Spleen (tissue), 11 donors: ENCODE data around the gene UBXN11. TPM values are rescaled to one million over a fixed set of nuclear protein-coding genes. Genes with fewer than 3 reads are reported as not detected.

ENCODE experiments used
- DNase-seq: peaks from one replicate; pipeline ENCODE4 v3.0.0-alpha.2; 2020
- H3K27ac ChIP-seq, 8 donors: fragments of 200-600 bp; sonication (generic) in 7 of 8; 1 replicate in 4 of 8; 2 replicates in 4 of 8; pipeline versions ENCODE4 v1.5.0 to v1.8.0; 2016 to 2021; ENCODE audit warnings: inconsistent platforms in 4 of 8, mild to moderate bottlenecking in 4 of 8, moderate library complexity in 1 of 8
- H3K27me3 ChIP-seq, 7 donors: fragments of 200-600 bp; sonication (generic) in 6 of 7; replicated peaks in 1 of 7; 1 replicate in 4 of 7; 2 replicates in 3 of 7; pipeline versions ENCODE4 v1.5.0 to v1.8.0; 2016 to 2021; ENCODE audit warnings: inconsistent platforms in 3 of 7, mild to moderate bottlenecking in 1 of 7
- H3K36me3 ChIP-seq, 6 donors: fragments of 200-600 bp; sonication (generic) in 5 of 6; 1 replicate in 4 of 6; 2 replicates in 2 of 6; pipeline versions ENCODE4 v1.5.0 to v1.8.0; 2016 to 2021; ENCODE audit warnings: inconsistent platforms in 2 of 6
- H3K4me1 ChIP-seq, 6 donors: fragments of 200-600 bp; sonication (generic) in 5 of 6; 1 replicate in 3 of 6; 2 replicates in 3 of 6; pipeline versions ENCODE4 v1.5.0 to v1.8.0; 2016 to 2021; ENCODE audit warnings: inconsistent platforms in 3 of 6
- H3K4me3 ChIP-seq, 8 donors: fragments of 200-600 bp; sonication (generic) in 7 of 8; 1 replicate in 4 of 8; 2 replicates in 4 of 8; pipeline versions ENCODE4 v1.5.0 to v1.8.0; 2016 to 2021; ENCODE audit warnings: inconsistent platforms in 4 of 8, mild to moderate bottlenecking in 4 of 8, moderate library complexity in 2 of 8
- H3K9me3 ChIP-seq, 8 donors: fragments of 200-600 bp; sonication (generic) in 7 of 8; 1 replicate in 4 of 8; 2 replicates in 4 of 8; pipeline versions ENCODE4 v1.5.0 to v1.8.0; 2016 to 2021; ENCODE audit warnings: inconsistent platforms in 4 of 8
- POLR2A ChIP-seq, 3 donors: fragments of 450-650 bp; IDR thresholded peaks; one replicate each; pipeline ENCODE4 v1.5.1; 2017; ENCODE audit warnings: antibody characterized with exemption in 3 of 3, mild to moderate bottlenecking in 1 of 3
- POLR2AphosphoS5 ChIP-seq, 3 donors: sonication (generic); formaldehyde crosslinking; IDR thresholded peaks; one replicate each; pipeline ENCODE4 v1.5.1; 2017; ENCODE audit warnings: antibody characterized with exemption in 3 of 3
- WGBS, 5 donors: extraction: QIAGEN DNeasy Blood & Tissue Kit in 3 of 5; methylation state at CpG; one replicate each; pipeline versions ENCODE4 v1.1.5 to v1.1.7; 2013 to 2018; 5-methylcytosine and 5-hydroxymethylcytosine counted together
- intact Hi-C: fragments of 100-400 bp; cut with DNase I; formaldehyde crosslinking; loops from one replicate; pipeline ENCODE4 v1.15.0; 2023; ENCODE audit warnings: low total_unique reads
- polyA plus RNA-seq, 3 donors: library from polyadenylated mRNA; stranded (reverse); fragments of 200-250 nt; gene quantifications; one replicate each; pipeline ENCODE4 v1.2.1, GENCODE V29; 2013
- total RNA-seq, 7 donors: library from RNA; depleted of rRNA in 3 of 7; stranded (reverse); fragments of >200 nt in 3 of 7; fragmentation: NEBNext Ultra II Directional in 4 of 7; extraction: Animal tissue kit (Norgen Biotek cat#: 25700) in 4 of 7; gene quantifications; one replicate each; pipeline versions ENCODE4 v1.1.0 to v1.2.1, GENCODE V29; 2016 to 2021
- TF ChIP-seq, protein P1 (sequence below), 11 experiments: fragments of 200-600 bp in 7 of 11; fragments of 450-650 bp in 4 of 11; sonication (generic) in 4 of 11; IDR thresholded peaks in 8 of 11; conservative IDR thresholded peaks in 3 of 11; 1 replicate in 7 of 11; 2 replicates in 4 of 11; pipeline versions ENCODE4 v1.4.0 to v1.8.0; 2016 to 2021; ENCODE audit warnings: antibody characterized with exemption in 11 of 11, inconsistent platforms in 4 of 11, mild to moderate bottlenecking in 1 of 11
- donor health status: healthy with polysubstance abuse.
- donor health status: DM: no; HTN: no; CAD: no; lungs with moderate emphysema.
- donor health status: DM: no; HTN: no; CAD: no.
- donor health status: Bipolar disorder and iron deficiency.
- donor health status: healthy.
- donor health status: DM: no; HTN: no; CAD: no.
- donor health status: DM: yes; HTN: yes; CAD: no.

The UBXN11 gene
- total and polyA plus RNA-seq, 10 donors: 25.1 to 67.8 (median 49.2) TPM

DNA sequence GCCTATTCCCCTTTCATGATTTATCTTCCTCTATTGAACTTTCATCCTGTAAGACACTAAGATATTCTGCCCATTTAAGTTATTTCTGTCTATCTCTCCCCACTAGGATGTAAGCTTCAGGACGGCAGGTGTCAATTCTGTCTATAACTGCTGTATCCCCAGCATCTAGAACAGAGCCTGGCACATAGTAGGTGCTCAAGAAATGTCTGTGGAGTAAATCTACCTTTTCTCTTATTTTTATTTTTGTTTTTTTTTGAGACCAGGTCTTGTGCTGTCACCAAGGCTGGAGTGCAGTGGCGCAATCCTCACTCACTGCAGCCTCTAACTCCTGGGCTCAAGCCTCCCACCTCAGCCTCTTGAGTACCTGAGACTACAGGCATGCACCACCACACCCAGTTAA, 16.9 kb upstream of the UBXN11 start:
- Histone ChIP-seq H3K4me3 (no peak overlapping the region), H3K4me1 (peaks cover 18 to 52% (median 34%) of the 10 kb centered on the region in 6 donors), H3K9me3 (no peaks in the 10 kb centered on the region), H3K27ac (no peak overlapping the region), H3K27me3 (no peaks in the 10 kb centered on the region), H3K36me3 (peaks cover 0 to 67% (median 7%) of the 10 kb centered on the region in 6 donors)
- intact Hi-C loops: no loop called here
- TF ChIP-seq POLR2AphosphoS5 (IDR thresholded peaks at IDR 0.05) (no peak), POLR2A (IDR thresholded peaks at IDR 0.05) (no peak)
- TF ChIP-seq, protein P1, sequence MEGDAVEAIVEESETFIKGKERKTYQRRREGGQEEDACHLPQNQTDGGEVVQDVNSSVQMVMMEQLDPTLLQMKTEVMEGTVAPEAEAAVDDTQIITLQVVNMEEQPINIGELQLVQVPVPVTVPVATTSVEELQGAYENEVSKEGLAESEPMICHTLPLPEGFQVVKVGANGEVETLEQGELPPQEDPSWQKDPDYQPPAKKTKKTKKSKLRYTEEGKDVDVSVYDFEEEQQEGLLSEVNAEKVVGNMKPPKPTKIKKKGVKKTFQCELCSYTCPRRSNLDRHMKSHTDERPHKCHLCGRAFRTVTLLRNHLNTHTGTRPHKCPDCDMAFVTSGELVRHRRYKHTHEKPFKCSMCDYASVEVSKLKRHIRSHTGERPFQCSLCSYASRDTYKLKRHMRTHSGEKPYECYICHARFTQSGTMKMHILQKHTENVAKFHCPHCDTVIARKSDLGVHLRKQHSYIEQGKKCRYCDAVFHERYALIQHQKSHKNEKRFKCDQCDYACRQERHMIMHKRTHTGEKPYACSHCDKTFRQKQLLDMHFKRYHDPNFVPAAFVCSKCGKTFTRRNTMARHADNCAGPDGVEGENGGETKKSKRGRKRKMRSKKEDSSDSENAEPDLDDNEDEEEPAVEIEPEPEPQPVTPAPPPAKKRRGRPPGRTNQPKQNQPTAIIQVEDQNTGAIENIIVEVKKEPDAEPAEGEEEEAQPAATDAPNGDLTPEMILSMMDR (IDR thresholded peaks at IDR 0.05 in 8 of 11, conservative IDR thresholded peaks at IDR 0.05 in 3 of 11): no peak
- no peak for DNase-seq
- 83 to 97% (median 93%) methylated on average over 2 of the region's 2 CpGs for WGBS, 5 donors

DNA sequence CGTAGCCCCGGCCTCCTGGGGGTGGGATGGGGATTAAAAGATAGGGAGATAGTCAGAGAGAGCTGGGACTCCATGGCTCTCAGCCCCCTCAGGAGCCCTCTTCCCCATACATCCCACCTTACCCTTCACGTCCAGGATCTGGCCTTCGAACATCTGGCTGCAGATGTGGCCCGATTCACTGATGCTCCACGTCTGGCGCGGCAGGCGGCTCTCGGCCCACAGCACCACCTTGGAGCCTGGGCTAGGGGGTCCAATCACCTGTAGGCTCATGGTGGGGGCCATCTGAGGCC, 15.6 kb upstream of the UBXN11 start:
- DNase-seq: no peak
- Histone ChIP-seq H3K27me3 (no peaks in the 10 kb centered on the region), H3K4me1 (peaks cover 23 to 66% (median 46%) of the 10 kb centered on the region in 6 donors), H3K4me3 (peak overlapping the region in 1 of 8 donors; percentile 85), H3K36me3 (peaks cover 0 to 58% (median 7%) of the 10 kb centered on the region in 6 donors), H3K27ac (peak overlapping the region in 3 of 8 donors; percentile 87 to 92 (median 87)), H3K9me3 (no peaks in the 10 kb centered on the region)
- intact Hi-C loops: no loop called here
- TF ChIP-seq, protein P1 (IDR thresholded peaks at IDR 0.05 in 8 of 11, conservative IDR thresholded peaks at IDR 0.05 in 3 of 11): no peak
- TF ChIP-seq POLR2AphosphoS5 (IDR thresholded peaks at IDR 0.05): peak in 2 of 3 donors; percentile 16 to 70
- 70 to 86% (median 75%) methylated on average over 10 of the region's 10 CpGs for WGBS, 5 donors

DNA sequence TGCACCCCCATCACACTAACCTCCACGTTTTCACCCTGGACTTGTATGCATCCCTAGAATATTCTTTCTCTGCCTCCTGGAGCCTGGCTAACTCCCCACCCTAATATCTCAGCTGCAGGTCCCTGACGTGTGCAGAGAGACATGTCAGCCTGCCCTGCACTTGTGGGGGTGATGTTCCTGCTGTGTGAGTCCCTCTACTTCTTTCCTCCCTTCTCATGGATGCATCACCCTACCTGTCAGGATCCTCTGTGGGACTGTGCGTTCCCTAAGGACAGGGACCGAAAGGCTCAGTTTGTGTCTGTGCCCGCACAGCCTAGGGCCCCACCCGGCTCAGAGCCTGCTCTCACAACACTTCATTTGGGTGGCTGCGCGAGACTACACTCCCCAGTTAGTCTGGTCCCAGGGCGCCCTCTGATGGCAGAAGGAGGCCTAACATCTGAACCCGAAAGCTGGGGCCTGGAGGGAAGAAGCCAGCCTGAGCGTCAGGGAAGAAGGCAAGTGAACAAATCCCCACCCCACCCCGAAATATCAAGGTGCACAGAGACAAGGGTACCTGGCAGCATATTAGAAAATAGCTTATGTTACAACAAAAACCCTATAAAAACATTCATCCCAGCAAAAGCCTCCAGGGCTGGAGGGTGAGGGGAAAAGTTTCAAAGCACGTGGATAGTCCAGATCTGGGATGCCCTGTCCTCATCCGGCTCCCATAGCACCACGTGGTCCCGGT, 15.0 kb upstream of the UBXN11 start:
- DNase-seq: peak; percentile 98
- H3K27me3 ChIP-seq: no peaks in the 10 kb centered on the region
- peaks cover 0 to 58% (median 7%) of the 10 kb centered on the region in 6 donors for H3K36me3 ChIP-seq
- peak overlapping the region in 5 of 8 donors; percentile 4 to 85 (median 72) for H3K4me3 ChIP-seq
- H3K4me1 ChIP-seq: peaks cover 24 to 71% (median 51%) of the 10 kb centered on the region in 6 donors
- intact Hi-C loops: loop anchor here (2.0 kb wide), 1 partner anchor 37 kb away; no protein-coding TSS in a partner anchor
- no peaks in the 10 kb centered on the region for H3K9me3 ChIP-seq
- H3K27ac ChIP-seq: peak overlapping the region in 6 of 8 donors; percentile 17 to 92 (median 87)
- 12 to 20% (median 18%) methylated on average over 14 to 16 of the region's 16 CpGs for WGBS, 5 donors
- peak in 2 of 3 donors; percentile 71 to 87 for TF ChIP-seq POLR2AphosphoS5 (IDR thresholded peaks at IDR 0.05)
- TF ChIP-seq, protein P1 (IDR thresholded peaks at IDR 0.05 in 8 of 11, conservative IDR thresholded peaks at IDR 0.05 in 3 of 11): peak; percentile 90 to 99 (median 96)
- no peak for TF ChIP-seq POLR2A (IDR thresholded peaks at IDR 0.05)

DNA sequence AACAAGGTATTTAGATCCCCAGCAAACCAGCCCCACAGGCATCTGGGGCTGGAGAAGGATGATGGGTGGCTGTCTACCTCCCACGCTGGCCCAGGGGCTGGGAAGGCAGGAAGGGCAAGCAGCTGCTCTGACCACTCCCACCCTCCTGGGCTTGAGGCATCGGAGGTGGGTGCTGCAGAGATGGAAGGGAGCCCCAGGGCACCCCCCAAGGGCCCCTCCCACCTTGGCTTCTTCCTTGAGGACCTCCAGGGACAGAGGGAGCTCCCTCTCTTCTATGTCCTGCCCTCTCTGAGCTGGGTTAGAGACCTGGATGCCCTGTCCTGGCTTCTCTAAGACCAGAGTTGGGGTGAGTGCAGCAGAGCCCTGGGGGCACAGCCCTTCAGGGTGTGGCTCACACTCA, 14.5 kb upstream of the UBXN11 start:
- H3K27ac ChIP-seq: peak overlapping the region in 7 of 8 donors; percentile 17 to 92 (median 87)
- 50 to 84% (median 55%) methylated on average over 2 of the region's 2 CpGs for WGBS, 5 donors
- intact Hi-C loops: loop anchor here (2.0 kb wide), 1 partner anchor 36 kb away; no protein-coding TSS in a partner anchor

More for the DNA sequence above, 14.5 kb upstream of the UBXN11 start:
- DNase-seq: no peak
- peak overlapping the region in 6 of 8 donors; percentile 14 to 85 (median 65) for H3K4me3 ChIP-seq
- peaks cover 26 to 77% (median 57%) of the 10 kb centered on the region in 6 donors for H3K4me1 ChIP-seq
- peaks cover 0 to 58% (median 7%) of the 10 kb centered on the region in 6 donors for H3K36me3 ChIP-seq
- H3K27me3 ChIP-seq: no peaks in the 10 kb centered on the region
- peak in 1 of 3 donors; percentile 42 for TF ChIP-seq POLR2AphosphoS5 (IDR thresholded peaks at IDR 0.05)
- TF ChIP-seq, protein P1 (IDR thresholded peaks at IDR 0.05 in 8 of 11, conservative IDR thresholded peaks at IDR 0.05 in 3 of 11): no peak
- H3K9me3 ChIP-seq: no peaks in the 10 kb centered on the region
